ENCODE results near the gene SLC25A29. TPM values are rescaled to one million over a fixed set of nuclear protein-coding genes. Genes with fewer than 3 reads are reported as not detected.

The SLC25A29 gene
- total and polyA plus RNA-seq, 8 donors, result 10.6 to 85.2 (median 22.5) TPM

- Histone ChIP-seq H3K4me3 (peak overlapping the region; percentile 49 to 88 (median 76)), H3K9me3 (no peaks in the 10 kb centered on the region), H3K27ac (peak overlapping the region; percentile 48 to 82 (median 64)), H3K36me3 (no peaks in the 10 kb centered on the region), H3K27me3 (no peaks in the 10 kb centered on the region), H3K4me1 (peaks cover 0 to 13% (median 0%) of the 10 kb centered on the region in 3 donors)
- 4 to 5% methylated on average over 21 to 23 of the region's 23 CpGs for WGBS, 2 donors
- peak in 5 of 6 donors; percentile 78 to 85 (median 78) for DNase-seq
- ATAC-seq, result peak; percentile 53 to 73 (median 62)
- no peak for TF ChIP-seq CTCF (IDR thresholded peaks at IDR 0.05)
- intact Hi-C loops (cut with DNase I), result no loop called here
- FAIRE-seq, result no peak
Observed at GRCh38 chr14:100304825-100305323, 1.4 kb downstream of the SLC25A29 start.

GRCh38 chr14:100303925-100304324, 2.3 kb downstream of the SLC25A29 start:
- Histone ChIP-seq H3K27me3 (no peaks in the 10 kb centered on the region), H3K27ac (peak overlapping the region in 1 of 4 donors; percentile 3), H3K9me3 (no peaks in the 10 kb centered on the region), H3K4me3 (no peak overlapping the region), H3K4me1 (peaks cover 0 to 13% (median 0%) of the 10 kb centered on the region in 3 donors), H3K36me3 (no peaks in the 10 kb centered on the region)
- 51 to 64% methylated on average over 4 of the region's 4 CpGs for WGBS, 2 donors
- intact Hi-C loops (cut with DNase I), result no loop called here
- no peak for DNase-seq
- FAIRE-seq, result no peak
- no peak for ATAC-seq
- TF ChIP-seq CTCF (IDR thresholded peaks at IDR 0.05), result no peak

GRCh38 chr14:100303179-100303578, 3.1 kb downstream of the SLC25A29 start:
- DNase-seq (peak in 2 of 6 donors; percentile 33 to 58), FAIRE-seq (no peak), ATAC-seq (no peak)
- no peaks in the 10 kb centered on the region for H3K36me3 ChIP-seq
- intact Hi-C loops (cut with DNase I), result no loop called here
- WGBS, 2 donors, result 62 to 67% methylated on average over 8 of the region's 8 CpGs
- H3K9me3 ChIP-seq, result no peaks in the 10 kb centered on the region
- peaks cover 0 to 13% (median 0%) of the 10 kb centered on the region in 3 donors for H3K4me1 ChIP-seq
- peak in 3 of 4 donors; percentile 23 to 42 (median 26) for TF ChIP-seq CTCF (IDR thresholded peaks at IDR 0.05)
- H3K27ac ChIP-seq, result no peak overlapping the region
- no peak overlapping the region for H3K4me3 ChIP-seq
- H3K27me3 ChIP-seq, result no peaks in the 10 kb centered on the region

GRCh38 chr14:100302616-100303015, 3.6 kb downstream of the SLC25A29 start:
- peaks cover 0 to 16% (median 2%) of the 10 kb centered on the region in 3 donors for H3K4me1 ChIP-seq
- intact Hi-C loops (cut with DNase I), result no loop called here
- no peak for TF ChIP-seq CTCF (IDR thresholded peaks at IDR 0.05)
- H3K36me3 ChIP-seq, result no peaks in the 10 kb centered on the region
- H3K4me3 ChIP-seq, result no peak overlapping the region
- ATAC-seq, result no peak
- H3K27ac ChIP-seq, result no peak overlapping the region
- H3K9me3 ChIP-seq, result no peaks in the 10 kb centered on the region
- FAIRE-seq, result no peak
- no peaks in the 10 kb centered on the region for H3K27me3 ChIP-seq
- WGBS, 2 donors, result 16 to 18% methylated on average over 2 of the region's 2 CpGs
- DNase-seq, result peak in 2 of 6 donors; percentile 3 to 21

- Histone ChIP-seq H3K36me3 (no peaks in the 10 kb centered on the region), H3K27me3 (no peaks in the 10 kb centered on the region), H3K4me3 (no peak overlapping the region), H3K4me1 (peaks cover 0 to 12% (median 9%) of the 10 kb centered on the region in 3 donors), H3K9me3 (no peaks in the 10 kb centered on the region), H3K27ac (no peak overlapping the region)
- ATAC-seq (no peak), DNase-seq (peak in 3 of 6 donors; percentile 14 to 42 (median 32)), FAIRE-seq (no peak)
- intact Hi-C loops (cut with DNase I), result no loop called here
- WGBS, 2 donors, result 94 to 95% methylated on average over 6 of the region's 6 CpGs
- no peak for TF ChIP-seq CTCF (IDR thresholded peaks at IDR 0.05)
Observed at GRCh38 chr14:100299238-100299560, 7.0 kb downstream of the SLC25A29 start.
